Stimulated activated CD8-positive, alpha-beta memory T cell treated with anti-CD3 and anti-CD28 coated beads, Interleukin-12 subunit alpha, Interleukin-12 subunit beta, amount 100 ng/mL, for 1 hour (primary cell): ENCODE measurements around the gene SLC27A6.
"Not testable (repeated sequence)": the region's sequence is repeated elsewhere in the genome, so short reads cannot be mapped to it uniquely, and the experiment has no call there.

Experiments
- DNase-seq: peaks from one replicate; pipeline ENCODE4 v3.0.0-alpha.2; 2020; ENCODE audit warnings: low read depth

SLC27A6 gene

GRCh38 chr5:129001841-129002526 lies 36.7 kb downstream of the SLC27A6 start:
- DNase-seq, result no peak

- DNase-seq, result no peak
Observed at GRCh38 chr5:129002527-129002842, 37.2 kb downstream of the SLC27A6 start.

GRCh38 chr5:129003232-129003631 lies 37.9 kb downstream of the SLC27A6 start:
- DNase-seq, result no peak

- no peak for DNase-seq
Observed at GRCh38 chr5:129014185-129014584, 48.9 kb downstream of the SLC27A6 start.

GRCh38 chr5:129018837-129019236 lies 53.5 kb downstream of the SLC27A6 start:
- DNase-seq, result no peak

GRCh38 chr5:129019401-129019908 lies 54.2 kb downstream of the SLC27A6 start:
- no peak for DNase-seq

GRCh38 chr5:129020683-129021082 lies 55.4 kb downstream of the SLC27A6 start:
- DNase-seq, result no peak

GRCh38 chr5:129021744-129022143 lies 56.5 kb downstream of the SLC27A6 start:
- no peak for DNase-seq

GRCh38 chr5:129022599-129022998 lies 57.3 kb downstream of the SLC27A6 start:
- DNase-seq, result no peak

GRCh38 chr5:129027260-129027659 lies 62.0 kb downstream of the SLC27A6 start:
- DNase-seq, result no peak

- no peak for DNase-seq
Observed at GRCh38 chr5:129031886-129032683, 66.8 kb downstream of the SLC27A6 start.

- DNase-seq, result not testable (repeated sequence)
Observed at GRCh38 chr5:129036257-129036656, 71.0 kb downstream of the SLC27A6 start.

- no peak for DNase-seq
Observed at GRCh38 chr5:129041196-129041881, 76.1 kb downstream of the SLC27A6 start.

- no peak for DNase-seq
Observed at GRCh38 chr5:129042306-129042705, 77.0 kb downstream of the SLC27A6 start.

GRCh38 chr5:129043894-129044293 lies 78.6 kb downstream of the SLC27A6 start:
- no peak for DNase-seq

- DNase-seq, result no peak
Observed at GRCh38 chr5:129046151-129046550, 80.9 kb downstream of the SLC27A6 start.

GRCh38 chr5:129048509-129048908 lies 83.2 kb downstream of the SLC27A6 start:
- no peak for DNase-seq

GRCh38 chr5:129049126-129049799 lies 84.0 kb downstream of the SLC27A6 start:
- DNase-seq, result no peak

- no peak for DNase-seq
Observed at GRCh38 chr5:129051283-129051682, 86.0 kb downstream of the SLC27A6 start.

GRCh38 chr5:129053438-129053837 lies 88.2 kb downstream of the SLC27A6 start:
- no peak for DNase-seq

- DNase-seq, result no peak
Observed at GRCh38 chr5:129057329-129057728, 92.0 kb downstream of the SLC27A6 start.

- no peak for DNase-seq
Observed at GRCh38 chr5:129061849-129062248, 96.6 kb downstream of the SLC27A6 start.
